Endothelial cell of umbilical vein (primary cell): ENCODE data around the gene TRIM7. TPM values are rescaled to one million over a fixed set of nuclear protein-coding genes. Genes with fewer than 3 reads are reported as not detected.

ENCODE experiments used
- BruUV-seq: library from RNA; stranded (reverse); fragments of 400-500 nt; replicated peaks from 2 replicates; lab custom pipeline; 2021; lab: Mats Ljungman, UMichigan
- CTCF ChIA-PET: fragments of 300-600, 350-600 bp; sonication (Branson Sonifier 250); formaldehyde crosslinking; loops from one replicate; lab custom pipeline; 2021; ENCODE audit warnings: antibody characterized with exemption, inconsistent platforms; lab: Charles Lee
- POLR2A ChIA-PET: fragments of 300-600, 350-600 bp; sonication (Branson Sonifier 250); formaldehyde crosslinking; loops from one replicate; lab custom pipeline; 2021; ENCODE audit warnings: antibody characterized with exemption, inconsistent platforms; lab: Charles Lee
- DNase-seq: peaks from one replicate; pipeline ENCODE4 v3.0.0-alpha.2; 2011; ENCODE audit warnings: low read depth, low spot score
- FAIRE-seq: peaks from 2 replicates; lab custom pipeline; 2011; peaks lifted over from hg19 to GRCh38; lab: Jason Lieb, UNC
- H2AFZ ChIP-seq: 2 replicates; pipeline ENCODE4 v1.6.0; 2012; ENCODE audit warnings: low read depth, low read length, control low read depth, inconsistent platforms
- H3K27ac ChIP-seq: 2 replicates; pipeline ENCODE4 v1.5.1; 2011; ENCODE audit warnings: low read depth, mild to moderate bottlenecking, control low read depth, low read length, moderate library complexity; ENCODE audit not compliant: insufficient read depth
- H3K27me3 ChIP-seq, 2 experiments: 2 replicates each; pipeline versions ENCODE4 v1.6.0 to v1.6.1; 2011; ENCODE audit warnings: low read length in 2 of 2, mixed read lengths in 1 of 2; ENCODE audit not compliant: control insufficient read depth in 2 of 2, insufficient read depth in 2 of 2
- H3K36me3 ChIP-seq, 2 experiments: 2 replicates in 1 of 2; 3 replicates in 1 of 2; pipeline ENCODE4 v1.5.1; 2011; ENCODE audit warnings: low read length in 2 of 2, mild to moderate bottlenecking in 1 of 2, moderate library complexity in 1 of 2; ENCODE audit not compliant: control insufficient read depth in 2 of 2, insufficient read depth in 2 of 2; ENCODE audit errors: extremely low read depth in 1 of 2
- H3K4me1 ChIP-seq: 3 replicates; pipeline ENCODE4 v1.5.1; 2011; ENCODE audit warnings: mild to moderate bottlenecking, low read length; ENCODE audit not compliant: control insufficient read depth, insufficient read depth; ENCODE audit errors: extremely low read depth
- H3K4me2 ChIP-seq: 2 replicates; pipeline ENCODE4 v1.6.1; 2011; ENCODE audit warnings: low read length, control low read depth, mixed read lengths; ENCODE audit not compliant: insufficient read depth
- H3K4me3 ChIP-seq, 3 experiments: fragments of 200-600 bp in 1 of 3; sonication (generic), shearing (Covaris generic) in 1 of 3; replicated peaks in 1 of 3; 2 replicates each; pipeline ENCODE4 v1.5.1; 2011 to 2016; ENCODE audit warnings: control low read depth in 3 of 3, low read length in 3 of 3, mild to moderate bottlenecking in 2 of 3, inconsistent platforms in 1 of 3, low read depth in 1 of 3, moderate library complexity in 1 of 3; ENCODE audit not compliant: insufficient read depth in 1 of 3
- H3K79me2 ChIP-seq: 2 replicates; pipeline ENCODE4 v1.6.0; 2012; ENCODE audit warnings: low read length, inconsistent platforms; ENCODE audit not compliant: control insufficient read depth, insufficient read depth
- H3K9ac ChIP-seq: replicated peaks from 2 replicates; pipeline ENCODE3; 2011; ENCODE audit warnings: low read length, control low read depth; ENCODE audit not compliant: insufficient read depth; ENCODE audit errors: extremely low read depth
- H3K9me1 ChIP-seq: replicated peaks from 3 replicates; pipeline ENCODE4 v1.6.0; 2011; ENCODE audit warnings: mild to moderate bottlenecking, low read length; ENCODE audit not compliant: control insufficient read depth, insufficient read depth; ENCODE audit errors: extremely low read depth
- H3K9me3 ChIP-seq: replicated peaks from 2 replicates; pipeline ENCODE4 v1.5.1; 2012; ENCODE audit warnings: low read length, inconsistent platforms; ENCODE audit not compliant: control insufficient read depth, insufficient read depth
- H4K20me1 ChIP-seq: replicated peaks from 2 replicates; pipeline ENCODE3; 2011; ENCODE audit warnings: mild to moderate bottlenecking, low read length; ENCODE audit not compliant: control insufficient read depth, insufficient read depth; ENCODE audit errors: extremely low read depth
- CTCF ChIP-seq, 2 donors: IDR thresholded peaks; 1 replicate in 1 of 2; 2 replicates in 1 of 2; pipeline ENCODE4 v1.5.1; 2011; ENCODE audit warnings: low read length in 2 of 2, mild to moderate bottlenecking in 2 of 2, moderate library complexity in 2 of 2, control low read depth in 1 of 2, inconsistent platforms in 1 of 2, low read depth in 1 of 2; ENCODE audit not compliant: insufficient read depth in 1 of 2; ENCODE audit errors: extremely low read depth in 1 of 2
- EZH2 ChIP-seq: IDR thresholded peaks from 2 replicates; pipeline ENCODE4 v1.6.1; 2012; ENCODE audit warnings: borderline replicate concordance, low read depth, mild to moderate bottlenecking, moderate library complexity, low read length, inconsistent platforms; ENCODE audit not compliant: severe bottlenecking
- FOS ChIP-seq: IDR thresholded peaks from 2 replicates; pipeline ENCODE4 v1.6.1; 2011; ENCODE audit warnings: mild to moderate bottlenecking, low read length, moderate library complexity, borderline replicate concordance; ENCODE audit not compliant: insufficient read depth
- GATA2 ChIP-seq: IDR thresholded peaks from 2 replicates; pipeline ENCODE4 v1.7.0; 2011; ENCODE audit warnings: low read depth, mild to moderate bottlenecking, moderate library complexity, mixed read lengths, low read length; ENCODE audit not compliant: insufficient read length, insufficient read depth
- JUN ChIP-seq: IDR thresholded peaks from 2 replicates; pipeline ENCODE4 v1.6.1; 2011; ENCODE audit warnings: borderline replicate concordance, low read depth; ENCODE audit not compliant: insufficient read length, insufficient read depth
- MAX ChIP-seq: IDR thresholded peaks from 2 replicates; pipeline ENCODE4 v1.6.1; 2011; ENCODE audit not compliant: insufficient read depth, insufficient read length
- MYC ChIP-seq: IDR thresholded peaks from one replicate; pipeline ENCODE4 v1.6.1; 2011; ENCODE audit warnings: mild to moderate bottlenecking, low read depth, low read length
- POLR2A ChIP-seq: IDR thresholded peaks from 2 replicates; pipeline ENCODE4 v1.6.1; 2012; ENCODE audit warnings: low read depth, mild to moderate bottlenecking, control low read depth, low read length
- POLR2AphosphoS5 ChIP-seq: IDR thresholded peaks from 2 replicates; pipeline ENCODE4 v1.6.1; 2012; ENCODE audit warnings: low read depth, mild to moderate bottlenecking, control low read depth, low read length, moderate library complexity; ENCODE audit not compliant: insufficient read depth
- dilution Hi-C: fragments of 300-500 bp; cut with MboI; formaldehyde crosslinking; loops from one replicate; pipeline ENCODE4 v1.15.0; 2019; ENCODE audit warnings: low sequenced_read_pairs; ENCODE audit not compliant: extremely low pct_ligation_motif_present
- intact Hi-C: fragments of 100-400 bp; cut with micrococcal nuclease; formaldehyde crosslinking; loops from one replicate; pipeline ENCODE4 v1.10.0; 2022
- polyA plus RNA-seq, 4 experiments: library from polyadenylated mRNA; depleted of rRNA in 3 of 4; stranded (reverse) in 3 of 4; unstranded in 1 of 4; fragments of >200 nt; gene quantifications; 2 replicates each; pipeline versions ENCODE4 v1.2.1 to v1.2.3, GENCODE V29; 2011 to 2012; ENCODE audit warnings: missing spikeins in 1 of 4
- total RNA-seq: library from RNA; stranded (reverse); gene quantifications from 2 replicates; pipeline ENCODE4 v1.2.3, GENCODE V29; 2021

Gene TRIM7
- total and polyA plus RNA-seq, 2 donors (not counting 3 experiments of a cell fraction or from before 2014, with no cell fraction given) = 2.7 to 3.4 TPM

GRCh38 chr5:181163487-181164075 lies 41.4 kb downstream of the TRIM7 start:
- Histone ChIP-seq H3K4me2 (peak overlapping the region; percentile 40), H3K9me1 (no peaks in the 10 kb centered on the region), H3K27ac (no peak overlapping the region), H3K36me3 (no peaks in the 10 kb centered on the region), H3K4me1 (peaks cover 12% of the 10 kb centered on the region), H2AFZ (peak overlapping the region; percentile 63), H3K9me3 (no peaks in the 10 kb centered on the region), H3K27me3 (peaks cover 5 to 12% of the 10 kb centered on the region in 2 experiments), H3K79me2 (no peaks in the 10 kb centered on the region), H4K20me1 (no peaks in the 10 kb centered on the region), H3K9ac (no peak overlapping the region), H3K4me3 (peak overlapping the region in 1 of 3 experiments; percentile 13)
- TF ChIP-seq CTCF (IDR thresholded peaks at IDR 0.05; ENCODE audit: extremely low read depth in 1 of 2, insufficient read depth in 1 of 2, low read depth in 1 of 2, low read length in 2 of 2) = no peak
- no peak for TF ChIP-seq JUN
- no peak for TF ChIP-seq GATA2
- no peak for TF ChIP-seq EZH2
- no peak for TF ChIP-seq FOS
- TF ChIP-seq MYC = no peak
- no peak for TF ChIP-seq POLR2A
- TF ChIP-seq POLR2AphosphoS5 = no peak
- TF ChIP-seq MAX = no peak
- dilution Hi-C loops (no loop called here), intact Hi-C loops (loop anchor here (2.0 kb wide), 1 partner anchor 59 kb away; the partner anchor contains the start of gene TRIM41)
- FAIRE-seq = no peak
- no TSS peak for BruUV-seq
- CTCF ChIA-PET = interaction anchor here (0.6 to 0.9 kb wide), 2 partner anchors 9 to 21 kb away, joined by 3 to 4 read pairs; no protein-coding TSS in a partner anchor
- POLR2A ChIA-PET = interaction anchor here (0.6 kb wide), 1 partner anchor 98 kb away, joined by 3 read pairs; no protein-coding TSS in a partner anchor
- no peak for DNase-seq
